T-helper 22 cell (primary cell): ENCODE measurements around the gene STX12.
"Not testable (repeated sequence)": the region's sequence is repeated elsewhere in the genome, so short reads cannot be mapped to it uniquely, and the experiment has no call there.

Experiments
- DNase-seq: peaks from one replicate; pipeline ENCODE4 v3.0.0-alpha.2; 2020; ENCODE audit warnings: low read depth

Gene STX12

GRCh38 chr1:27775336-27775735 lies 2.3 kb downstream of the STX12 start:
- not testable (repeated sequence) for DNase-seq

- not testable (repeated sequence) for DNase-seq
Observed at GRCh38 chr1:27776276-27776675, 3.3 kb downstream of the STX12 start.

- no peak for DNase-seq
Observed at GRCh38 chr1:27778056-27778455, 5.0 kb downstream of the STX12 start.

GRCh38 chr1:27779122-27779521 lies 6.1 kb downstream of the STX12 start:
- DNase-seq: no peak

GRCh38 chr1:27782950-27783349 lies 9.9 kb downstream of the STX12 start:
- no peak for DNase-seq

GRCh38 chr1:27784700-27785099 lies 11.7 kb downstream of the STX12 start:
- DNase-seq: no peak

- no peak for DNase-seq
Observed at GRCh38 chr1:27785781-27786455, 12.9 kb downstream of the STX12 start.

GRCh38 chr1:27787895-27788294 lies 14.9 kb downstream of the STX12 start:
- no peak for DNase-seq

GRCh38 chr1:27789540-27790041 lies 16.6 kb downstream of the STX12 start:
- DNase-seq: no peak

- not testable (repeated sequence) for DNase-seq
Observed at GRCh38 chr1:27790270-27790669, 17.3 kb downstream of the STX12 start.

GRCh38 chr1:27795601-27796000 lies 22.6 kb downstream of the STX12 start:
- DNase-seq: no peak

- no peak for DNase-seq
Observed at GRCh38 chr1:27804791-27805190, 31.8 kb downstream of the STX12 start.

- DNase-seq: no peak
Observed at GRCh38 chr1:27806758-27807157, 33.7 kb downstream of the STX12 start.

GRCh38 chr1:27807385-27807784 lies 34.4 kb downstream of the STX12 start:
- DNase-seq: no peak

- not testable (repeated sequence) for DNase-seq
Observed at GRCh38 chr1:27808131-27808530, 35.1 kb downstream of the STX12 start.

GRCh38 chr1:27809883-27810282 lies 36.9 kb downstream of the STX12 start:
- DNase-seq: no peak

- DNase-seq: no peak
Observed at GRCh38 chr1:27811741-27812500, 38.9 kb downstream of the STX12 start.

- DNase-seq: no peak
Observed at GRCh38 chr1:27816921-27817630, 44.1 kb downstream of the STX12 start.

- no peak for DNase-seq
Observed at GRCh38 chr1:27821761-27822315, 48.8 kb downstream of the STX12 start.

GRCh38 chr1:27823784-27824183 lies 50.8 kb downstream of the STX12 start:
- DNase-seq: no peak

- no peak for DNase-seq
Observed at GRCh38 chr1:27824411-27824810, 51.4 kb downstream of the STX12 start.

- not testable (repeated sequence) for DNase-seq
Observed at GRCh38 chr1:27829339-27829960, 56.4 kb downstream of the STX12 start.
